Neutrophil (primary cell): ENCODE measurements around the gene DZIP1.

ENCODE experiments used
- H3K27ac ChIP-seq: fragments of 200-600 bp; sonication (generic); 2 replicates; pipeline ENCODE4 v1.5.1; 2016; ENCODE audit warnings: mild to moderate bottlenecking, moderate library complexity
- H3K27me3 ChIP-seq: fragments of 200-600 bp; sonication (generic); 2 replicates; pipeline ENCODE4 v1.6.0; 2016; ENCODE audit warnings: mild to moderate bottlenecking
- H3K36me3 ChIP-seq: fragments of 200-600 bp; sonication (generic); 2 replicates; pipeline ENCODE4 v1.5.1; 2017
- H3K4me1 ChIP-seq, 2 experiments: fragments of 200-600 bp in 1 of 2; sonication (generic) in 1 of 2; 1 replicate in 1 of 2; 2 replicates in 1 of 2; pipeline versions ENCODE4 v1.5.1 to v1.6.1; 2013 to 2016; ENCODE audit warnings: low read depth in 1 of 2, low read length in 1 of 2, mild to moderate bottlenecking in 1 of 2, moderate library complexity in 1 of 2; ENCODE audit not compliant: control insufficient read depth in 1 of 2, insufficient read depth in 1 of 2
- H3K4me3 ChIP-seq, 2 experiments: fragments of 200-600 bp in 1 of 2; sonication (generic) in 1 of 2; 1 replicate in 1 of 2; 2 replicates in 1 of 2; pipeline ENCODE4 v1.5.1; 2013 to 2016; ENCODE audit warnings: low read depth in 1 of 2, low read length in 1 of 2, mild to moderate bottlenecking in 1 of 2, moderate library complexity in 1 of 2
- H3K9me3 ChIP-seq: fragments of 200-600 bp; sonication (generic); 2 replicates; pipeline ENCODE4 v1.5.1; 2016
- CTCF ChIP-seq: fragments of 200-600 bp; sonication (generic); IDR thresholded peaks from 2 replicates; pipeline ENCODE4 v1.5.1; 2016; ENCODE audit warnings: antibody characterized with exemption

DZIP1 gene

GRCh38 chr13:95607366-95607765 lies 37.1 kb downstream of the DZIP1 start:
- H3K9me3 ChIP-seq, result no peaks in the 10 kb centered on the region
- H3K27ac ChIP-seq, result no peak overlapping the region
- TF ChIP-seq CTCF, result no peak
- no peaks in the 10 kb centered on the region for H3K4me1 ChIP-seq
- peaks cover 10% of the 10 kb centered on the region for H3K27me3 ChIP-seq
- no peaks in the 10 kb centered on the region for H3K36me3 ChIP-seq
- no peak overlapping the region for H3K4me3 ChIP-seq

DNA sequence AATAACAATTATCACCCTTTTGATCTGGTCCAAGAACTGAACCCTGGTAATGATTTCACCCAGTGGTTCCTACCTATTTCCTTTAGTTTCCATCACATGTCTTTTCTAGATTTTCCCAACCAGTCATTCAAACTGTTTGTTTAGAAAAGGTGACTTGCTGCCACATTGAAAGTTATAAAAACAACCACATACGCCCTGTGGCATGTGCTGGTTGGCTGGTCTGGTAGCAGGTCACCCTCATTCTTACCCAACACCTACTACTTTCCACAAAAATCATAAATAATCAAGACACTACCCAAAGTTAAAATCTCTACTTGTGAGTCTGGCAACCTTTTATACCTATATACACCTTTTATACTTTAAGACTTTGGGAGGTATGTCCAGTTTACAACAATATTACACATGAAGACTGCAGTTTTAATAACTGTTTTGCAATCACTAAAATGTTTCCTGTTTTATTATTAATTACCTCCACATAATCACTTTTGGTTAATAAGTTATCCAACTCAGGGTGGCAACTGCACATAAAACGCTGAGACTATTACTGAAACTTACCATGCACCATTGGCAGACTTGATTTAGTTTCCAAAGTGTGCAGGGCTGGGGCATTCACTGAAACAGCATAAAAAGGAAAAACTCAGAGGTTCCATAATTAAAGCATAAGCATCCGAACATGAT lies 38.9 kb downstream of the DZIP1 start:
- Histone ChIP-seq H3K4me1 (no peaks in the 10 kb centered on the region), H3K9me3 (no peaks in the 10 kb centered on the region), H3K36me3 (no peaks in the 10 kb centered on the region), H3K4me3 (no peak overlapping the region), H3K27me3 (peaks cover 25% of the 10 kb centered on the region), H3K27ac (no peak overlapping the region)
- TF ChIP-seq CTCF, result no peak

DNA sequence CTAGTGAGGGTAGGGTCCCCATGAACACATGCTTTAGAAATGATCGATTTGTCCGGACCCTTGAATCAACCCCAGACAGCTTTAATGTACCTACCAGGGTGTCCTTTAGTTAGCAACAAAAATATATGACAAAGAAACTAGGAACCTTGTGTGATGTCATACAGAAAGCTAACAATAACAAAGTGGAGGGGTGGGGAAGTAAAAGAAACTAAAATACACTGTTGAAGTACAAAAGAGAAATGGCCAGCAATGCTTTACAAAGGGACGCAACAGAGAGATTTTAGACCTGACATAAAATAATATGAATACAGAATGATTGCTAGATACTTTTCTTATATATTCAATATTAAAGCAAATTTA lies 40.0 kb downstream of the DZIP1 start:
- Histone ChIP-seq H3K4me1 (no peaks in the 10 kb centered on the region), H3K27ac (no peak overlapping the region), H3K27me3 (peaks cover 32% of the 10 kb centered on the region), H3K36me3 (no peaks in the 10 kb centered on the region), H3K9me3 (no peaks in the 10 kb centered on the region), H3K4me3 (no peak overlapping the region)
- TF ChIP-seq CTCF, result no peak

- H3K27me3 ChIP-seq, result peaks cover 27% of the 10 kb centered on the region
- no peaks in the 10 kb centered on the region for H3K36me3 ChIP-seq
- no peak overlapping the region for H3K27ac ChIP-seq
- no peaks in the 10 kb centered on the region for H3K4me1 ChIP-seq
- H3K9me3 ChIP-seq, result no peaks in the 10 kb centered on the region
- no peak overlapping the region for H3K4me3 ChIP-seq
- no peak for TF ChIP-seq CTCF
Measured at GRCh38 chr13:95603887-95604555, 40.5 kb downstream of the DZIP1 start.

GRCh38 chr13:95601906-95602305 lies 42.6 kb downstream of the DZIP1 start:
- Histone ChIP-seq H3K36me3 (no peaks in the 10 kb centered on the region), H3K4me1 (no peaks in the 10 kb centered on the region), H3K27ac (no peak overlapping the region), H3K27me3 (peaks cover 22% of the 10 kb centered on the region), H3K4me3 (no peak overlapping the region), H3K9me3 (no peaks in the 10 kb centered on the region)
- no peak for TF ChIP-seq CTCF
